IMR-90 (cell line): ENCODE results near the gene ZC3H12D. TPM values are rescaled to one million over a fixed set of nuclear protein-coding genes. Genes with fewer than 3 reads are reported as not detected.

ENCODE experiments used
- ATAC-seq: fragments of 200-7000 bp; cut with Tn5 transposase; 2 replicates; pipeline ENCODE4 v1.9.1; 2020; ENCODE audit warnings: low read depth, mild to moderate bottlenecking, moderate library complexity
- BruUV-seq: library from RNA; stranded (reverse); fragments of 400-500 nt; replicated peaks from 2 replicates; lab custom pipeline; 2021; lab: Mats Ljungman, UMichigan
- CTCF ChIA-PET: fragments of 300-600 bp; formaldehyde crosslinking; extraction: SDS; loops from one replicate; lab custom pipeline; 2021; ENCODE audit warnings: antibody characterized with exemption; lab: Yijun Ruan, JAX
- POLR2A ChIA-PET: fragments of 300-600 bp; sonication (Branson Sonifier 250); formaldehyde crosslinking; loops from one replicate; lab custom pipeline; 2022; ENCODE audit warnings: antibody characterized with exemption; ENCODE audit not compliant: unreplicated experiment; lab: Charles Lee
- DNase-seq: peaks from one replicate; pipeline ENCODE4 v3.0.0; 2013
- H2AFZ ChIP-seq: replicated peaks from 2 replicates; pipeline ENCODE3; 2013; ENCODE audit warnings: low read length, mild to moderate bottlenecking; ENCODE audit not compliant: poor library complexity
- H2AK5ac ChIP-seq: 2 replicates; pipeline ENCODE4 v1.6.1; 2013; ENCODE audit warnings: low read depth, low read length, inconsistent platforms
- H2AK9ac ChIP-seq: replicated peaks from 2 replicates; pipeline ENCODE3; 2013; ENCODE audit warnings: mild to moderate bottlenecking, low read depth, low read length, moderate library complexity; ENCODE audit not compliant: poor library complexity
- H2BK120ac ChIP-seq: 2 replicates; pipeline ENCODE4 v1.6.1; 2013; ENCODE audit warnings: low read depth, low read length, inconsistent platforms
- H2BK15ac ChIP-seq: 3 replicates; pipeline ENCODE4 v1.6.1; 2013; ENCODE audit warnings: low read depth, low read length, inconsistent platforms
- H2BK20ac ChIP-seq: 2 replicates; pipeline ENCODE4 v1.6.1; 2013; ENCODE audit warnings: low read depth, mild to moderate bottlenecking, inconsistent platforms, low read length, moderate library complexity
- H2BK5ac ChIP-seq: 2 replicates; pipeline ENCODE4 v1.6.1; 2013; ENCODE audit warnings: mild to moderate bottlenecking, low read depth, low read length, inconsistent platforms; ENCODE audit not compliant: poor library complexity, severe bottlenecking
- H3K14ac ChIP-seq: replicated peaks from 2 replicates; pipeline ENCODE4 v1.6.1; 2013; ENCODE audit warnings: low read depth, low read length, inconsistent platforms
- H3K18ac ChIP-seq: 2 replicates; pipeline ENCODE4 v1.6.1; 2013; ENCODE audit warnings: low read depth, low read length, control low read depth
- H3K23ac ChIP-seq: 2 replicates; pipeline ENCODE4 v1.6.1; 2013; ENCODE audit warnings: low read depth, low read length, inconsistent platforms
- H3K27ac ChIP-seq: 2 replicates; pipeline ENCODE4 v1.5.1; 2013; ENCODE audit warnings: mild to moderate bottlenecking, control low read depth, low read length; ENCODE audit not compliant: insufficient read depth
- H3K27me3 ChIP-seq: 2 replicates; pipeline ENCODE4 v1.6.1; 2013; ENCODE audit warnings: low read length; ENCODE audit not compliant: control insufficient read depth, insufficient read depth
- H3K36me3 ChIP-seq: 2 replicates; pipeline ENCODE4 v1.6.1; 2013; ENCODE audit warnings: low read length, mixed read lengths; ENCODE audit not compliant: control insufficient read depth, insufficient read depth
- H3K4ac ChIP-seq: 2 replicates; pipeline ENCODE4 v1.6.1; 2013; ENCODE audit warnings: low read depth, low read length, inconsistent platforms
- H3K4me1 ChIP-seq: 2 replicates; pipeline ENCODE4 v1.6.1; 2013; ENCODE audit warnings: low read length, mixed read lengths; ENCODE audit not compliant: control insufficient read depth, insufficient read depth
- H3K4me2 ChIP-seq: 2 replicates; pipeline ENCODE4 v1.6.1; 2013; ENCODE audit warnings: low read depth, mild to moderate bottlenecking, control low read depth, low read length, moderate library complexity
- H3K4me3 ChIP-seq: 2 replicates; pipeline ENCODE4 v1.5.1; 2013; ENCODE audit warnings: low read depth, mild to moderate bottlenecking, control low read depth, low read length, moderate library complexity; ENCODE audit not compliant: insufficient read depth
- H3K56ac ChIP-seq: 2 replicates; pipeline ENCODE4 v1.6.1; 2013; ENCODE audit warnings: low read length, inconsistent platforms; ENCODE audit not compliant: insufficient read depth; ENCODE audit errors: extremely low read depth
- H3K79me1 ChIP-seq, 2 experiments: 2 replicates each; pipeline ENCODE4 v1.6.1; 2013; ENCODE audit warnings: low read length in 2 of 2, inconsistent platforms in 1 of 2, low read depth in 1 of 2
- H3K9ac ChIP-seq: 2 replicates; pipeline ENCODE4 v1.6.1; 2013; ENCODE audit warnings: low read depth, low read length, control low read depth
- H3K9me1 ChIP-seq: 2 replicates; pipeline ENCODE4 v1.6.1; 2013; ENCODE audit warnings: low read length, inconsistent platforms; ENCODE audit not compliant: insufficient read depth
- H3K9me3 ChIP-seq: 2 replicates; pipeline ENCODE4 v1.6.1; 2013; ENCODE audit warnings: low read length; ENCODE audit not compliant: control insufficient read depth, insufficient read depth
- H4K20me1 ChIP-seq: 2 replicates; pipeline ENCODE4 v1.6.1; 2013; ENCODE audit warnings: low read length, inconsistent platforms; ENCODE audit not compliant: insufficient read depth
- H4K5ac ChIP-seq: 2 replicates; pipeline ENCODE4 v1.6.1; 2013; ENCODE audit warnings: mild to moderate bottlenecking, low read depth, low read length, control low read depth
- H4K8ac ChIP-seq, 2 experiments: 2 replicates each; pipeline ENCODE4 v1.6.1; 2013; ENCODE audit warnings: low read depth in 2 of 2, low read length in 2 of 2, control low read depth in 1 of 2, inconsistent platforms in 1 of 2
- H4K91ac ChIP-seq: 2 replicates; pipeline ENCODE4 v1.6.1; 2013; ENCODE audit warnings: low read depth, low read length, inconsistent platforms; ENCODE audit not compliant: insufficient read depth
- ELK1 ChIP-seq: fragments of 150-350 bp; IDR thresholded peaks from 2 replicates; pipeline ENCODE4 v1.6.1; 2016; ENCODE audit warnings: low read depth, mild to moderate bottlenecking, low read length, moderate library complexity, borderline replicate concordance
- FOS ChIP-seq: fragments of 150-350 bp; IDR thresholded peaks from 2 replicates; pipeline ENCODE4 v1.6.1; 2016; ENCODE audit warnings: low read depth, low read length
- MXI1 ChIP-seq: IDR thresholded peaks from 2 replicates; pipeline ENCODE4 v1.6.1; 2012; ENCODE audit warnings: low read depth, mild to moderate bottlenecking, low read length, moderate library complexity, borderline replicate concordance
- POLR2A ChIP-seq: IDR thresholded peaks from 2 replicates; pipeline ENCODE4 v1.6.1; 2012; ENCODE audit warnings: mild to moderate bottlenecking, low read depth, low read length
- RFX5 ChIP-seq: IDR thresholded peaks from 2 replicates; pipeline ENCODE4 v1.8.0; 2012; ENCODE audit warnings: low read depth, mild to moderate bottlenecking, low read length, moderate library complexity
- USF2 ChIP-seq: fragments of 150-350 bp; IDR thresholded peaks from 2 replicates; pipeline ENCODE4 v1.6.1; 2017; ENCODE audit warnings: mild to moderate bottlenecking, antibody characterized with exemption, low read length, low read depth
- WGBS, 2 experiments: methylation state at CpG; one replicate each; pipeline versions ENCODE4 v1.1.5 to v1.1.7; 2013; ENCODE audit warnings: missing lambda C conversion rate in 2 of 2; ENCODE audit not compliant: insufficient read length in 1 of 2; ENCODE audit errors: extremely low coverage in 2 of 2; 5-methylcytosine and 5-hydroxymethylcytosine counted together
- dilution Hi-C: fragments of 300-500 bp; cut with HindIII; formaldehyde crosslinking; loops from one replicate; pipeline ENCODE4 v1.14.3; 2018; ENCODE audit warnings: low sequenced_read_pairs; ENCODE audit not compliant: unreplicated experiment
- in situ Hi-C: fragments of 300-500 bp; cut with MboI; formaldehyde crosslinking; loops from 3 replicates; pipeline ENCODE4 v1.14.3; 2019; ENCODE audit warnings: low sequenced_read_pairs, inconsistent platforms, mixed read lengths
- intact Hi-C: fragments of 100-400 bp; cut with micrococcal nuclease; formaldehyde crosslinking; loops from 2 replicates; pipeline ENCODE4 v1.10.0; 2022
- polyA plus RNA-seq, 3 experiments: library from polyadenylated mRNA; depleted of rRNA; stranded (reverse); fragments of >200 nt; gene quantifications; 2 replicates each; pipeline ENCODE4 v1.2.3, GENCODE V29; 2012; ENCODE audit warnings: low replicate concordance in 1 of 3
- total RNA-seq: library from RNA; depleted of rRNA; stranded (reverse); fragments of >200 nt; gene quantifications from 2 replicates; pipeline ENCODE4 v1.2.3, GENCODE V29; 2012

ZC3H12D gene
- total and polyA plus RNA-seq, 2 of the 4 experiments (the other 2 are of a cell fraction) = under 0.01 to 0.12 TPM

DNA sequence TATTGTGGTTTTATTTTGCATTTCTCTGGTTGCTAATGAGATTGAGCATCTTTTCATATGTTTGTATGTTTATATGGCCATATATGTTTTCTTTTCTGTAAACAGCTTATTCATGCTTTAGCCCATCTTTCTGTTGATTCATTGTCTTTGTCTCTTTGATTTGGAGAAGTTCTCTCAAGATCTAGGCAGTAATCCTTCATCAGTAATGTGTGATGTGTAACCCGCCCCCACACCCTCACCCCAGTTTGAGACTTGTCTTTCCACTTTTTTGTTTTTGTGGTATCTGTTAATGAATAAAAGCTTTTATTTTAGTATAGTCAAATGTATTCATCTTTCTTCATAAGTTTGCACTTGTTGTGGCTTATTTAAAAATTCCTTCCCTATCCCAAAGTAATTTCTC is 26.0 kb downstream of the ZC3H12D start:
- intact Hi-C loops (no loop called here), dilution Hi-C loops (no loop called here), in situ Hi-C loops (no loop called here)
- CTCF ChIA-PET = interaction anchor here (0.6 kb wide), 1 partner anchor 56 kb away, joined by 3 read pairs; no protein-coding TSS in a partner anchor
- no CpG with 5 or more reads among the region's 1 CpG for WGBS, 2 experiments
- Histone ChIP-seq H3K56ac (no peak overlapping the region), H3K14ac (no peak overlapping the region), H3K27ac (no peak overlapping the region), H3K4me3 (no peak overlapping the region), H3K9me3 (no peaks in the 10 kb centered on the region), H4K20me1 (no peaks in the 10 kb centered on the region), H2BK20ac (no peak overlapping the region), H2BK15ac (no peak overlapping the region), H3K9me1 (peaks cover 3% of the 10 kb centered on the region; the same call in 1 of the 2 replicates), H2BK120ac (no peak overlapping the region), H3K4me1 (peaks cover 11% of the 10 kb centered on the region), H3K27me3 (no peaks in the 10 kb centered on the region), H3K4ac (no peak overlapping the region), H3K23ac (no peak overlapping the region), H2BK5ac (no peak overlapping the region), H3K9ac (no peak overlapping the region), H3K36me3 (no peaks in the 10 kb centered on the region), H3K79me1 (no peaks in the 10 kb centered on the region), H4K5ac (no peak overlapping the region), H3K4me2 (no peak overlapping the region), H2AK9ac (no peak overlapping the region), H4K8ac (no peak overlapping the region), H4K91ac (no peak overlapping the region), H2AFZ (no peak overlapping the region), H2AK5ac (no peak overlapping the region), H3K18ac (no peak overlapping the region)
- BruUV-seq = no TSS peak
- no peak for ATAC-seq
- no peak for DNase-seq
- POLR2A ChIA-PET = no interaction called here
- TF ChIP-seq RFX5 = no peak
- no peak for TF ChIP-seq FOS
- TF ChIP-seq ELK1 = no peak
- TF ChIP-seq MXI1 = no peak
- no peak for TF ChIP-seq POLR2A
- TF ChIP-seq USF2 = no peak
